H9 (cell line): ENCODE measurements around the gene HSD3B1. TPM values are rescaled to one million over a fixed set of nuclear protein-coding genes. Genes with fewer than 3 reads are reported as not detected.

Experiments
- DNase-seq: peaks from one replicate; pipeline ENCODE4 v3.0.0-alpha.2; 2017
- H2AFZ ChIP-seq: one replicate; pipeline ENCODE4 v1.6.1; 2013; ENCODE audit warnings: mild to moderate bottlenecking, low read length, control low read depth, moderate library complexity
- H2AK5ac ChIP-seq: 2 replicates; pipeline ENCODE4 v1.6.1; 2013; ENCODE audit warnings: low read length, control low read depth, mixed read lengths; ENCODE audit not compliant: insufficient read length
- H2BK120ac ChIP-seq: one replicate; pipeline ENCODE4 v1.6.1; 2013; ENCODE audit warnings: low read depth, mild to moderate bottlenecking, low read length, control low read depth, inconsistent platforms; ENCODE audit not compliant: poor library complexity, severe bottlenecking
- H2BK12ac ChIP-seq: 2 replicates; pipeline ENCODE4 v1.6.1; 2013; ENCODE audit warnings: low read length, control low read depth, mixed read lengths, low read depth; ENCODE audit not compliant: insufficient read length
- H2BK15ac ChIP-seq: 2 replicates; pipeline ENCODE4 v1.6.1; 2013; ENCODE audit warnings: low read depth, low read length, control low read depth
- H2BK20ac ChIP-seq: one replicate; pipeline ENCODE4 v1.6.1; 2013; ENCODE audit warnings: low read depth, mild to moderate bottlenecking, low read length, control low read depth, inconsistent platforms; ENCODE audit not compliant: poor library complexity, severe bottlenecking
- H2BK5ac ChIP-seq: 2 replicates; pipeline ENCODE4 v1.6.1; 2013; ENCODE audit warnings: low read length, control low read depth, mixed read lengths; ENCODE audit not compliant: insufficient read length
- H3K14ac ChIP-seq: 2 replicates; pipeline ENCODE4 v1.6.1; 2013; ENCODE audit warnings: low read length, control low read depth; ENCODE audit not compliant: insufficient read depth
- H3K18ac ChIP-seq: 2 replicates; pipeline ENCODE4 v1.6.1; 2013; ENCODE audit warnings: low read depth, mild to moderate bottlenecking, mixed read lengths, low read length, control low read depth; ENCODE audit not compliant: insufficient read length
- H3K23ac ChIP-seq: 2 replicates; pipeline ENCODE4 v1.6.1; 2013; ENCODE audit warnings: low read length, control low read depth, mixed read lengths, low read depth; ENCODE audit not compliant: insufficient read length
- H3K23me2 ChIP-seq: 2 replicates; pipeline ENCODE4 v1.6.1; 2013; ENCODE audit warnings: low read depth, mild to moderate bottlenecking, mixed read lengths, low read length, control low read depth; ENCODE audit not compliant: insufficient read length, poor library complexity, severe bottlenecking
- H3K27ac ChIP-seq: 2 replicates; pipeline ENCODE4 v1.5.1; 2013; ENCODE audit warnings: low read length, control low read depth, mixed read lengths, low read depth; ENCODE audit not compliant: insufficient read length
- H3K27me3 ChIP-seq: 2 replicates; pipeline ENCODE4 v1.6.1; 2013; ENCODE audit warnings: low read length, control low read depth, inconsistent platforms; ENCODE audit not compliant: insufficient read depth
- H3K4ac ChIP-seq: 2 replicates; pipeline ENCODE4 v1.6.1; 2013; ENCODE audit warnings: low read depth, mild to moderate bottlenecking, control low read depth, inconsistent platforms, low read length, moderate library complexity
- H3K4me1 ChIP-seq: 2 replicates; pipeline ENCODE4 v1.6.1; 2013; ENCODE audit warnings: low read length, control low read depth, inconsistent platforms; ENCODE audit not compliant: insufficient read depth
- H3K4me2 ChIP-seq: 2 replicates; pipeline ENCODE4 v1.6.1; 2013; ENCODE audit warnings: low read length, control low read depth, mixed read lengths; ENCODE audit not compliant: insufficient read length, insufficient read depth
- H3K56ac ChIP-seq: 2 replicates; pipeline ENCODE4 v1.6.1; 2013; ENCODE audit warnings: low read depth, mild to moderate bottlenecking, mixed read lengths, low read length, control low read depth; ENCODE audit not compliant: insufficient read length
- H3K79me1 ChIP-seq: 2 replicates; pipeline ENCODE4 v1.6.1; 2013; ENCODE audit warnings: low read depth, mild to moderate bottlenecking, moderate library complexity, low read length, control low read depth, inconsistent platforms; ENCODE audit not compliant: insufficient read depth, poor library complexity, severe bottlenecking
- H3K79me2 ChIP-seq: 2 replicates; pipeline ENCODE4 v1.6.1; 2013; ENCODE audit warnings: low read length, control low read depth, inconsistent platforms; ENCODE audit not compliant: insufficient read depth
- H3K9ac ChIP-seq: 2 replicates; pipeline ENCODE4 v1.6.1; 2013; ENCODE audit warnings: low read length, control low read depth, mixed read lengths; ENCODE audit not compliant: insufficient read length; ENCODE audit errors: extremely low read depth
- H3K9me3 ChIP-seq: one replicate; pipeline ENCODE4 v1.6.1; 2013; ENCODE audit warnings: low read depth, low read length, inconsistent platforms; ENCODE audit not compliant: control insufficient read depth
- H3T11ph ChIP-seq: one replicate; pipeline ENCODE4 v1.6.1; 2013; ENCODE audit warnings: mild to moderate bottlenecking, low read length, control low read depth, inconsistent platforms
- H4K20me1 ChIP-seq: one replicate; pipeline ENCODE4 v1.6.1; 2013; ENCODE audit not compliant: control insufficient read depth, insufficient read length, insufficient read depth
- H4K5ac ChIP-seq: 2 replicates; pipeline ENCODE4 v1.6.1; 2013; ENCODE audit warnings: low read depth, mild to moderate bottlenecking, mixed read lengths, low read length, control low read depth; ENCODE audit not compliant: insufficient read length
- H4K8ac ChIP-seq: replicated peaks from 2 replicates; pipeline ENCODE4 v1.6.1; 2013; ENCODE audit warnings: low read length, control low read depth, mixed read lengths, low read depth; ENCODE audit not compliant: insufficient read length
- H4K91ac ChIP-seq: 2 replicates; pipeline ENCODE4 v1.6.1; 2013; ENCODE audit warnings: low read depth, mild to moderate bottlenecking, moderate library complexity, mixed read lengths, low read length, control low read depth; ENCODE audit not compliant: insufficient read length
- H3K27ac Mint-ChIP-seq, 3 experiments: 2 replicates in 2 of 3; 3 replicates in 1 of 3; pipeline ENCODE4 v1.8.0; 2020 to 2021; ENCODE audit warnings: mixed read lengths in 3 of 3, mild to moderate bottlenecking in 1 of 3, moderate library complexity in 1 of 3
- H3K27me3 Mint-ChIP-seq: 2 replicates; pipeline ENCODE4 v1.8.0; 2021; ENCODE audit warnings: low read depth, mild to moderate bottlenecking, moderate library complexity, mixed read lengths
- H3K36me3 Mint-ChIP-seq, 3 experiments: 2 replicates in 2 of 3; 3 replicates in 1 of 3; pipeline ENCODE4 v1.8.0; 2020 to 2021; ENCODE audit warnings: low read depth in 3 of 3, mixed read lengths in 3 of 3; ENCODE audit not compliant: insufficient read depth in 1 of 3
- H3K4me1 Mint-ChIP-seq, 2 experiments: 2 replicates each; pipeline ENCODE4 v1.8.0; 2020; ENCODE audit warnings: mixed read lengths in 2 of 2
- H3K4me3 Mint-ChIP-seq, 2 experiments: 2 replicates in 1 of 2; 3 replicates in 1 of 2; pipeline ENCODE4 v1.8.0; 2020 to 2021; ENCODE audit warnings: mild to moderate bottlenecking in 2 of 2, mixed read lengths in 2 of 2, moderate library complexity in 1 of 2
- H3K9me3 Mint-ChIP-seq, 2 experiments: 2 replicates in 1 of 2; 3 replicates in 1 of 2; pipeline ENCODE4 v1.8.0; 2020; ENCODE audit warnings: mild to moderate bottlenecking in 2 of 2, mixed read lengths in 2 of 2, moderate library complexity in 1 of 2
- CTCF ChIP-seq: fragments of 200-600 bp; sonication (generic); conservative IDR thresholded peaks from 3 replicates; pipeline ENCODE4 v1.8.0; 2021; ENCODE audit warnings: antibody characterized with exemption, mild to moderate bottlenecking
- WGBS: extraction: QIAGEN DNeasy Blood & Tissue Kit; methylation state at CpG from one replicate; pipeline ENCODE4 v1.1.7; 2013; ENCODE audit warnings: missing lambda C conversion rate, low lambda C conversion rate, mixed read lengths; ENCODE audit not compliant: insufficient read length; ENCODE audit errors: extremely low coverage; 5-methylcytosine and 5-hydroxymethylcytosine counted together
- total RNA-seq: library from RNA; stranded (reverse); gene quantifications from 2 replicates; pipeline ENCODE4 v1.2.1, GENCODE V29; 2021

Gene HSD3B1
- total RNA-seq, 1 experiment from 2014 or later = not detected

GRCh38 chr1:119480175-119480574 is 26.8 kb upstream of the HSD3B1 start:
- H3K23ac ChIP-seq = no peak overlapping the region
- H4K8ac ChIP-seq = no peak overlapping the region
- no peak overlapping the region for H3K9ac ChIP-seq
- H3K18ac ChIP-seq = no peak overlapping the region
- H3K79me1 ChIP-seq = no peaks in the 10 kb centered on the region
- H3K4me3 Mint-ChIP-seq = no peak overlapping the region
- H2AFZ ChIP-seq = no peak overlapping the region
- no peaks in the 10 kb centered on the region for H3K23me2 ChIP-seq
- H2BK12ac ChIP-seq = no peak overlapping the region
- H3K14ac ChIP-seq = no peak overlapping the region
- H3T11ph ChIP-seq = no peak overlapping the region
- H4K5ac ChIP-seq = peak overlapping the region; percentile 36
- no peaks in the 10 kb centered on the region for H3K79me2 ChIP-seq
- H3K9me3 Mint-ChIP-seq = no peaks in the 10 kb centered on the region
- no peak overlapping the region for H2BK15ac ChIP-seq
- TF ChIP-seq CTCF = no peak
- no peaks in the 10 kb centered on the region for H3K9me3 ChIP-seq
- no peak overlapping the region for H3K27ac ChIP-seq
- H3K36me3 Mint-ChIP-seq = no peaks in the 10 kb centered on the region
- H2BK120ac ChIP-seq = no peak overlapping the region
- DNase-seq = no peak
- H3K27ac Mint-ChIP-seq = no peak overlapping the region; a peak in 1 of 7 replicates
- no CpG with 5 or more reads among the region's 2 CpGs for WGBS
- no peak overlapping the region for H3K56ac ChIP-seq
- H2BK5ac ChIP-seq = no peak overlapping the region
- no peak overlapping the region for H2AK5ac ChIP-seq
- peaks cover 2% of the 10 kb centered on the region; the same call in 1 of the 2 replicates for H3K27me3 Mint-ChIP-seq
- no peak overlapping the region for H2BK20ac ChIP-seq
- no peaks in the 10 kb centered on the region; the same call in 1 of the 2 replicates for H3K27me3 ChIP-seq
- H3K4me1 Mint-ChIP-seq = peaks cover 22 to 23% of the 10 kb centered on the region in 2 experiments
- no peak overlapping the region for H4K91ac ChIP-seq
- H3K4me2 ChIP-seq = no peak overlapping the region
- H4K20me1 ChIP-seq = no peaks in the 10 kb centered on the region
- H3K4ac ChIP-seq = no peak overlapping the region
- peaks cover 2% of the 10 kb centered on the region; the same call in 1 of the 2 replicates for H3K4me1 ChIP-seq
